ENCODE results near the gene EVX2. TPM values are rescaled to one million over a fixed set of nuclear protein-coding genes. Genes with fewer than 3 reads are reported as not detected.

Gene EVX2
- polyA plus RNA-seq, 1 of the 3 experiments (the other 2 are of a cell fraction) = not detected

DNA sequence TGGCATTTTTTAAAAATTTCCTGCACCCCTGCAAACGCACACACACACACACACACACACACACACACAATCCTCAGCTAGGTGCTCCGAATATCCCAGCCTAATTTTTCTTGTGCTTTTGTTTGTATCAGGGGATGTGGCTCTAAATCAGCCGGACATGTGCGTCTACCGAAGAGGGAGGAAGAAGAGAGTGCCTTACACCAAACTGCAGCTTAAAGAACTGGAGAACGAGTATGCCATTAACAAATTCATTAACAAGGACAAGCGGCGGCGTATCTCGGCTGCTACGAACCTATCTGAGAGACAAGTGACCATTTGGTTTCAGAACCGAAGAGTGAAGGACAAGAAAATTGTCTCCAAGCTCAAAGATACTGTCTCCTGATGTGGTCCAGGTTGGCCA, 10.6 kb upstream of the EVX2 start:
- Histone ChIP-seq H3F3A (replicated peaks; ENCODE audit: insufficient read depth) (no peaks in the 10 kb centered on the region), H3K27me3 (ENCODE audit: insufficient read depth) (peaks cover 94% of the 10 kb centered on the region), H3K4me3 (ENCODE audit: low read depth in 2 of 2, low read length in 1 of 2) (no peak overlapping the region), H3K36me3 (replicated peaks in 1 of 2; ENCODE audit: control insufficient read depth in 1 of 2, insufficient read depth in 2 of 2, low read length in 1 of 2) (no peaks in the 10 kb centered on the region), H3K9me2 (no peaks in the 10 kb centered on the region), H3K4me1 (ENCODE audit: control insufficient read depth in 1 of 2, insufficient read depth in 2 of 2, low read depth in 1 of 2, low read length in 1 of 2) (peaks cover 0 to 25% of the 10 kb centered on the region in 2 experiments; a peak in 2 of 4 replicates), H3K27ac (ENCODE audit: low read depth in 2 of 2, low read length in 1 of 2) (no peak overlapping the region), H4K20me1 (ENCODE audit: insufficient read depth) (no peaks in the 10 kb centered on the region), H3K79me2 (ENCODE audit: insufficient read depth) (no peaks in the 10 kb centered on the region), H3K9ac (no peak overlapping the region), H3K9me3 (no peaks in the 10 kb centered on the region), H3K4me2 (no peak overlapping the region), H2AFZ (ENCODE audit: low read depth) (no peak overlapping the region)
- ChIA-PET CTCF (interaction anchor here (1.0 to 13.5 kb wide), 8 partner anchors 11 to 1065 kb away, joined by 3 to 264 read pairs (median 28); partner anchors contain the start of genes EVX2, HOXD10 and HOXD11), POLR2A (no interaction called here)
- TF ChIP-seq SIN3A (IDR thresholded peaks at IDR 0.05; ENCODE audit: borderline replicate concordance, low read depth, low read length) = no peak
- no peak for TF ChIP-seq JUND (IDR thresholded peaks at IDR 0.05)
- TF ChIP-seq EP300 (IDR thresholded peaks at IDR 0.05; ENCODE audit: borderline replicate concordance in 1 of 2, low read depth in 1 of 2, low read length in 1 of 2) = no peak
- no peak for TF ChIP-seq TEAD4 (IDR thresholded peaks at IDR 0.05; ENCODE audit: borderline replicate concordance, insufficient read depth)
- no peak for DNase-seq
- 45% methylated on average over 12 of the region's 12 CpGs for whole genome bisulfite sequencing (ENCODE audit: low lambda C conversion rate)

GRCh38 chr2:176093898-176094249, 10.1 kb upstream of the EVX2 start:
- H2AFZ ChIP-seq (ENCODE audit: low read depth) = no peak overlapping the region
- ChIA-PET POLR2A (no interaction called here), CTCF (interaction anchor here (1.0 to 13.5 kb wide), 7 partner anchors 11 to 1064 kb away, joined by 3 to 264 read pairs (median 4); partner anchors contain the start of genes EVX2, HOXD10 and HOXD11)
- no peaks in the 10 kb centered on the region for H3K9me3 ChIP-seq
- no peak overlapping the region for H3K4me3 ChIP-seq (ENCODE audit: low read depth in 2 of 2, low read length in 1 of 2)
- no peaks in the 10 kb centered on the region for H3K79me2 ChIP-seq (ENCODE audit: insufficient read depth)
- WGBS (ENCODE audit: low lambda C conversion rate) = 40% methylated on average over 8 of the region's 8 CpGs
- no peak overlapping the region for H3K27ac ChIP-seq (ENCODE audit: low read depth in 2 of 2, low read length in 1 of 2)
- no peaks in the 10 kb centered on the region for H4K20me1 ChIP-seq (ENCODE audit: insufficient read depth)
- H3K9me2 ChIP-seq = no peaks in the 10 kb centered on the region
- no peak overlapping the region for H3K4me2 ChIP-seq
- no peaks in the 10 kb centered on the region for H3K36me3 ChIP-seq (replicated peaks in 1 of 2; ENCODE audit: control insufficient read depth in 1 of 2, insufficient read depth in 2 of 2, low read length in 1 of 2)
- TF ChIP-seq EZH2phosphoT487 (IDR thresholded peaks at IDR 0.05; ENCODE audit: borderline replicate concordance, low read depth) (peak; percentile 0; the same call in 1 of the 2 replicates), SIN3A (IDR thresholded peaks at IDR 0.05; ENCODE audit: borderline replicate concordance, low read depth, low read length) (no peak)
- peaks cover 0 to 25% of the 10 kb centered on the region in 2 experiments; a peak in 2 of 4 replicates for H3K4me1 ChIP-seq (ENCODE audit: control insufficient read depth in 1 of 2, insufficient read depth in 2 of 2, low read depth in 1 of 2, low read length in 1 of 2)
- peaks cover 94% of the 10 kb centered on the region for H3K27me3 ChIP-seq (ENCODE audit: insufficient read depth)
- DNase-seq = no peak
- no peaks in the 10 kb centered on the region for H3F3A ChIP-seq (replicated peaks; ENCODE audit: insufficient read depth)
- no peak overlapping the region for H3K9ac ChIP-seq

DNA sequence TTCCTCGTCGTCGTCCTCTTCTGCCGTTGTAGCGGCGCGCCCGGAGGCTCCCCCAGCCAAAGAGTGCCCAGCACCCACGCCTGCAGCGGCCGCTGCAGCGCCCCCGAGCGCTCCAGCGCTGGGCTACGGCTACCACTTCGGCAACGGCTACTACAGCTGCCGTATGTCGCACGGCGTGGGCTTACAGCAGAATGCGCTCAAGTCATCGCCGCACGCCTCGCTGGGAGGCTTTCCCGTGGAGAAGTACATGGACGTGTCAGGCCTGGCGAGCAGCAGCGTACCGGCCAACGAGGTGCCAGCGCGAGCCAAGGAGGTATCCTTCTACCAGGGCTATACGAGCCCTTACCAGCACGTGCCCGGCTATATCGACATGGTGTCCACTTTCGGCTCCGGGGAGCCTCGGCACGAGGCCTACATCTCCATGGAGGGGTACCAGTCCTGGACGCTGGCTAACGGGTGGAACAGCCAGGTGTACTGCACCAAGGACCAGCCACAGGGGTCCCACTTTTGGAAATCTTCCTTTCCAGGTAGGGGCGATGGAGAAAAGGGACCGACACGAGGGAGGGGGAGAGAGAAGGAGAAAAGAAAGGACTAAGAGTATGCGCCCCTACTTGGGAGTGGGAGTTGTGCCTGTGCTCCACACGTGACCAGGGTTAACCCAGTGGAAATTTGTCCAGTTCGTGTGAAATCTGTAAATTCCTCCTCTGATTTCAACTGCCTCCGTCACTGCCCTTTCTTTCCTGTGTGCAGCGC, 9.6 kb upstream of the EVX2 start:
- ChIA-PET POLR2A (no interaction called here), CTCF (interaction anchor here (1.2 to 13.5 kb wide), 9 partner anchors 10 to 889 kb away, joined by 4 to 264 read pairs (median 4); partner anchors contain the start of genes EVX2, HOXD10, HOXD11 and HOXD9)
- Histone ChIP-seq H3K36me3 (replicated peaks in 1 of 2; ENCODE audit: control insufficient read depth in 1 of 2, insufficient read depth in 2 of 2, low read length in 1 of 2) (no peaks in the 10 kb centered on the region), H3K27me3 (ENCODE audit: insufficient read depth) (peaks cover 94% of the 10 kb centered on the region), H3K9me3 (no peaks in the 10 kb centered on the region), H3K9ac (no peak overlapping the region), H3K4me1 (ENCODE audit: control insufficient read depth in 1 of 2, insufficient read depth in 2 of 2, low read depth in 1 of 2, low read length in 1 of 2) (peaks cover 0 to 21% of the 10 kb centered on the region in 2 experiments; a peak in 2 of 4 replicates), H2AFZ (ENCODE audit: low read depth) (no peak overlapping the region), H4K20me1 (ENCODE audit: insufficient read depth) (no peaks in the 10 kb centered on the region), H3K27ac (ENCODE audit: low read depth in 2 of 2, low read length in 1 of 2) (no peak overlapping the region), H3K79me2 (ENCODE audit: insufficient read depth) (no peaks in the 10 kb centered on the region), H3K9me2 (no peaks in the 10 kb centered on the region), H3K4me3 (ENCODE audit: low read depth in 2 of 2, low read length in 1 of 2) (peak overlapping the region in 1 of 2 experiments; percentile 38; a peak in 3 of 4 replicates), H3F3A (replicated peaks; ENCODE audit: insufficient read depth) (no peaks in the 10 kb centered on the region), H3K4me2 (peak overlapping the region; percentile 65; the same call in 1 of the 2 replicates)
- TF ChIP-seq YY1 (IDR thresholded peaks at IDR 0.05; ENCODE audit: low read depth) (no peak), SIN3A (IDR thresholded peaks at IDR 0.05; ENCODE audit: borderline replicate concordance, low read depth, low read length) (no peak), RXRA (IDR thresholded peaks at IDR 0.05; ENCODE audit: borderline replicate concordance, low read depth) (no peak), TAF1 (IDR thresholded peaks at IDR 0.05; ENCODE audit: borderline replicate concordance, low read depth, low read length) (no peak), FOXM1 (IDR thresholded peaks at IDR 0.05; ENCODE audit: low read depth) (no peak), RAD21 (IDR thresholded peaks at IDR 0.05; ENCODE audit: low read length) (no peak), MAX (IDR thresholded peaks at IDR 0.05; ENCODE audit: low read depth) (0 out of 2 replicates have a peak, but pooled peaks have one; percentile 27), EZH2phosphoT487 (IDR thresholded peaks at IDR 0.05; ENCODE audit: borderline replicate concordance, low read depth) (peak; percentile 93; the same call in 1 of the 2 replicates), MXI1 (IDR thresholded peaks at IDR 0.05; ENCODE audit: low read depth, low read length) (no peak)
- TF ChIP-seq, protein P1, sequence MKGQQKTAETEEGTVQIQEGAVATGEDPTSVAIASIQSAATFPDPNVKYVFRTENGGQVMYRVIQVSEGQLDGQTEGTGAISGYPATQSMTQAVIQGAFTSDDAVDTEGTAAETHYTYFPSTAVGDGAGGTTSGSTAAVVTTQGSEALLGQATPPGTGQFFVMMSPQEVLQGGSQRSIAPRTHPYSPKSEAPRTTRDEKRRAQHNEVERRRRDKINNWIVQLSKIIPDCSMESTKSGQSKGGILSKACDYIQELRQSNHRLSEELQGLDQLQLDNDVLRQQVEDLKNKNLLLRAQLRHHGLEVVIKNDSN (IDR thresholded peaks at IDR 0.05; ENCODE audit: borderline replicate concordance, low read depth) = no peak
- TF ChIP-seq, protein P2, sequence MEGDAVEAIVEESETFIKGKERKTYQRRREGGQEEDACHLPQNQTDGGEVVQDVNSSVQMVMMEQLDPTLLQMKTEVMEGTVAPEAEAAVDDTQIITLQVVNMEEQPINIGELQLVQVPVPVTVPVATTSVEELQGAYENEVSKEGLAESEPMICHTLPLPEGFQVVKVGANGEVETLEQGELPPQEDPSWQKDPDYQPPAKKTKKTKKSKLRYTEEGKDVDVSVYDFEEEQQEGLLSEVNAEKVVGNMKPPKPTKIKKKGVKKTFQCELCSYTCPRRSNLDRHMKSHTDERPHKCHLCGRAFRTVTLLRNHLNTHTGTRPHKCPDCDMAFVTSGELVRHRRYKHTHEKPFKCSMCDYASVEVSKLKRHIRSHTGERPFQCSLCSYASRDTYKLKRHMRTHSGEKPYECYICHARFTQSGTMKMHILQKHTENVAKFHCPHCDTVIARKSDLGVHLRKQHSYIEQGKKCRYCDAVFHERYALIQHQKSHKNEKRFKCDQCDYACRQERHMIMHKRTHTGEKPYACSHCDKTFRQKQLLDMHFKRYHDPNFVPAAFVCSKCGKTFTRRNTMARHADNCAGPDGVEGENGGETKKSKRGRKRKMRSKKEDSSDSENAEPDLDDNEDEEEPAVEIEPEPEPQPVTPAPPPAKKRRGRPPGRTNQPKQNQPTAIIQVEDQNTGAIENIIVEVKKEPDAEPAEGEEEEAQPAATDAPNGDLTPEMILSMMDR (IDR thresholded peaks at IDR 0.05) = peak; percentile 22
- 9% methylated on average over 21 of the region's 53 CpGs for WGBS (ENCODE audit: low lambda C conversion rate)
- DNase-seq = peak; percentile 73
